ENCODE measurements around the gene AEBP1.
A peak's percentile ranks its signal among the peaks of the same experiment; 100 is the strongest.

Gene AEBP1

GRCh38 chr7:44103923-44104859, at the start of gene AEBP1:
TSS of gene AEBP1 (plus strand) at chr7:44104345. CDS start at chr7:44104666, 321 bp downstream.
- peak; percentile 12 for DNase-seq (ENCODE audit: low spot score)

GRCh38 chr7:44056681-44057080, 47.5 kb upstream of the AEBP1 start:
- no peak for DNase-seq (ENCODE audit: low spot score)

DNA sequence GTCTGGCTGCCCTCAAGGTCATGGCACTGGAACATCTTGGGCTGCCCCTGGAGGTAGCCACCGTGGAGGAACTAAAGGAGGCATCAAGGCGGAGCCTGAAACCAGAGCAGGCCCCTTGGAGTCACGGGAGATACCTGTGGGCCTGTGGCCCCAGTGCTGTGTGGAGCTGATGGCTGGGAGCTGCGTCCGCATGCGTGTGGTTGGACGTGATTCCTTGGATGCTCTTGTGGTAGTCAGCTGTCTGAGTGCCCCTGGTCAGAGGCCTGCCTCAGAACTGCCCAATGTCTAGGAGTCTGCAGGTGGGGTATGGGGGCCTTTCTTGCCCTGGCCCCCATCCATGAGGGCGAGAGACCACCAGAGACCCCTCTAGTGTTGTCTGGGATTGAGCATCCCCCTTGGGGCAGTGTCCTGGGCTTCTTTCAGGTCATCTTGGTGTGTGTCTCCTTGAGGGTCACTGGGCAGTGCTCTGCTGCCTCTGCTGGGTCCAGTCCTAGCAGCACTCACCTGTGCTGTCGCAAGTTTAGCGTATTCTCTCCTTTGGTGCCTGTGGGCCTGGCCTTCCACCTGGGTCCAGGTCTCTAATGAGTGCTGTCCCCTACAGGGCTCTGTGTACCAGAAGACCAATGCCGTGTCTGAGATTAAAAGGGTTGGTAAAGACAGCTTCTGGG, 46.8 kb upstream of the AEBP1 start:
- no peak for DNase-seq (ENCODE audit: low spot score)

DNA sequence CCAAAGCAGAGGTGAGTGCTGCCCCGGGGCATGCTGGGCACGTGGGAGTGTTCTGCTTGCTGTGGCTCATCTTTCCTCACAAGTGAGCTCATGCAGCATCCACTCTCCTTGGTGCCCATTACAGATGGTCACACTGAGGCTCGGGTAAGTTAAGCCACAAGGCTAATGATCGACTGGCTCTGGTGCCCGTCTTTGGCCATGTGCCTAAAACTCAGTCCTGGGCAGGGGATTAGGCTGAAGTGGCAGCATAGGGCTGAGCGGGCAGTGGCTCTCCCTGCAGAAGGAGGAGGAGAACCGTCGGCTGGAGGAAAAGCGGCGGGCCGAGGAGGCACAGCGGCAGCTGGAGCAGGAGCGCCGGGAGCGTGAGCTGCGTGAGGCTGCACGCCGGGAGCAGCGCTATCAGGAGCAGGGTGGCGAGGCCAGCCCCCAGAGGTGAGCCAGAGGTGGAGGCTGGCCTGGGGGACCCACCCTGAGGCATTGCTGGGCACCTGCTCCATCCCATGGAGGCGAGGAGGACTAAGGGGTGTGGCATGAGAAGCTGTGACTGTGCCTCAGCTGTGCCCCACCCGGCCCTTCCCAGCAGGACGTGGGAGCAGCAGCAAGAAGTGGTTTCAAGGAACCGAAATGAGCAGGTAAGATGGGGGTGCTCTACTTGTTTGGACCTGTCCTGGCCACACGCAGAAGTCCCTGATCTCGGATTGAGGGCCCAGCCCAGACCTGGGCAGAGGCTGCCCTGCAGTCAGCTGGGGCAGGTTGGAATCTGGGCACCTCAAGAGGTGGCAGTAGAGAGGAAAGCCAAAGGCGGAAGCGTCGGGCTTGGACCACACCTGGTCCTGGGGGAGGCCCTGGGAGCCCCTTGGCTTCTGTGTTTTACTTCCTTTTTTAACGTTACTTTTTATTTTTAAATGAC, 46.0 kb upstream of the AEBP1 start:
- no peak for DNase-seq (ENCODE audit: low spot score)

GRCh38 chr7:44058759-44059218, 45.4 kb upstream of the AEBP1 start:
- no peak for DNase-seq (ENCODE audit: low spot score)

GRCh38 chr7:44059219-44060090, 44.7 kb upstream of the AEBP1 start:
- DNase-seq (ENCODE audit: low spot score), result no peak

- DNase-seq (ENCODE audit: low spot score), result no peak
Measured at GRCh38 chr7:44060091-44060947, 43.8 kb upstream of the AEBP1 start.

DNA sequence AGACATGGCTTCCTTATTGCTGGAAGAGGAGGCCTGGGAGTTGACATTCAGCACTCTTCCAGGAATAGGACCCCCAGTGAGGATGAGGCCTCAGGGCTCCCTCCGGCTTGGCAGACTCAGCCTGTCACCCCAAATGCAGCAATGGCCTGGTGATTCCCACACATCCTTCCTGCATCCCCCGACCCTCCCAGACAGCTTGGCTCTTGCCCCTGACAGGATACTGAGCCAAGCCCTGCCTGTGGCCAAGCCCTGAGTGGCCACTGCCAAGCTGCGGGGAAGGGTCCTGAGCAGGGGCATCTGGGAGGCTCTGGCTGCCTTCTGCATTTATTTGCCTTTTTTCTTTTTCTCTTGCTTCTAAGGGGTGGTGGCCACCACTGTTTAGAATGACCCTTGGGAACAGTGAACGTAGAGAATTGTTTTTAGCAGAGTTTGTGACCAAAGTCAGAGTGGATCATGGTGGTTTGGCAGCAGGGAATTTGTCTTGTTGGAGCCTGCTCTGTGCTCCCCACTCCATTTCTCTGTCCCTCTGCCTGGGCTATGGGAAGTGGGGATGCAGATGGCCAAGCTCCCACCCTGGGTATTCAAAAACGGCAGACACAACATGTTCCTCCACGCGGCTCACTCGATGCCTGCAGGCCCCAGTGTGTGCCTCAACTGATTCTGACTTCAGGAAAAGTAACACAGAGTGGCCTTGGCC, 43.0 kb upstream of the AEBP1 start:
- DNase-seq (ENCODE audit: low spot score), result no peak

DNA sequence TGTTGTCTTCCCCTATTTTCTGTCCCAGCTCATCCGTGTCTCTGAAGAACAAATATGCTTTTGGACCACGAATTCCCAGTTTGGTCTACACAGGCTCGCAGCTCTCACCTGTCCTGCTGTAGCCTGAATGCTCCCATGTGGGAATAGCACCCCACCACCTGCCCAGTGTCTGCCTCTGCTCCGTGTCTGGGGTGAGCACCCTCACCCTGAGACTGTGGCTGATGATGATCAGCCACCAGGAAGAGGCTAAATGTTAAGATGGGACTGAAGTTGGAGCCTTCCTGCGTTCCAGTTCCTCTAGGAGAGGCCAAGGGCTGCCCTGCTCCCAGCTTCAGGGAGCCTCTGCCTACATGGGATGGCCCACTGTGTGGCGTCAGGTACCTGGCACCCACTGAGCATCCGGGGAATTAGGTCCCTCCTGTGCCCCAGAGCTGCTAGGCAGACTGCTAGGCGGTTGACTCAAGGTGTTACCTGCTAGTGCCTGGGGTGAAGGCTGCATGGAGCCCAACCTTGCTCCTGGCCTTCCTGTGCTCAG, 42.4 kb upstream of the AEBP1 start:
- no peak for DNase-seq (ENCODE audit: low spot score)

GRCh38 chr7:44062180-44062902, 41.8 kb upstream of the AEBP1 start:
- no peak for DNase-seq (ENCODE audit: low spot score)

DNA sequence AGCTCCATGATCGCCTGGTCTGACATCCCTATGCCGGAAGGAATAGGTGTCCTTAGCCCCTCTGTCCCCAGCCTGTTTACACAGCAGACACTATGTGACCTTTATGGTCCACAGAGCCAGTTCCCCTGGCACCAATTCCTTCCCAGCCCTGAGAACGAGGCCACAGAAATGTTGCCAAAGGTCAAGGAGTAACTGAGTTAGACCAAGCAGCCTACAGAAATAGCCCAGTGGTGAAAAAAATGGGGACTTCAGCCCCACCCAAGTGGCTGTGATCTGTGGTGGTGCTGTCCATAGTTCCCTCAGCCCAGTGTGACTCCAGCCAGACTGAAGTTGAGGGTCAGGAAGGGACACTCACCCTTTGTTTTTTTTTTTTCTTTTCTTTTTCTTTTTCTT, 41.2 kb upstream of the AEBP1 start:
- DNase-seq (ENCODE audit: low spot score), result no peak

- no peak for DNase-seq (ENCODE audit: low spot score)
Measured at GRCh38 chr7:44063547-44063893, 40.6 kb upstream of the AEBP1 start.

DNA sequence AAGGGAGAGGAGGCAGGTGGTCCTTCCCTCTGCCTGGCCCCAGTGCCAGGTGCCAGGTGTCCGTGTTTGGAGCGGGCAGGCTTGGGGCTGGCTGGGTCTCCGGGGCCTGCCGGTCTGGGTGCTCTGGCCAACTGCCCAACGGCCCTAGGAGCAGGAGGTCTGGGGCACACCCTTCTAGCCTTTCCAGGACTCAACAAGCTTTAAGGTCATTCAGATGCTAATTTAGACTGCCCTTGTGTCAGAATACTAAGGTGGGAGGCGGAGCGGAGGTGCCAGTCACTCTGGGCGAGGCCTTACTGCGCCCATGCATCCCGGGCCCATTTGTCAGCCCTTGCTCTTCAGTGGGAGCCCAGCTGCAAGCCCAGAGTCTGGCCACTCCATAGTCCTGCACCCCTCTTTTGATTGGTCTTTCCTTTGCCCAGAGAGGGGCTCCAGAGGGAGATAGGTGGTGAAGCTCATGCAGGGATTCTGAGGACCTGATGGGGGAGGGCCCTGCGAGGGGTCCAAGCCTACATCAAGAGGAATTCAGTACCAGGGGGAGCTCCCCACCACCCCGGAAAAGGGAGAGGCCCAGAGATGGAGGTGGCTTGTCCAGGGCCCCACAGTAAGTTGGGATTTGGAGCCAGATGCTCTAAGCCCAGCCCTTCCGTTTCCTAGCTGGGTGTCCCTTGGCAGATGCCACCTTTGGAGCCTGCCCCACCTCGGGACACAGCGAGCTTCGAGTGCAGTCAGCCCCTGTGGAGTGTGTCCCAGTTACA, 40.1 kb upstream of the AEBP1 start:
- no peak for DNase-seq (ENCODE audit: low spot score)

DNA sequence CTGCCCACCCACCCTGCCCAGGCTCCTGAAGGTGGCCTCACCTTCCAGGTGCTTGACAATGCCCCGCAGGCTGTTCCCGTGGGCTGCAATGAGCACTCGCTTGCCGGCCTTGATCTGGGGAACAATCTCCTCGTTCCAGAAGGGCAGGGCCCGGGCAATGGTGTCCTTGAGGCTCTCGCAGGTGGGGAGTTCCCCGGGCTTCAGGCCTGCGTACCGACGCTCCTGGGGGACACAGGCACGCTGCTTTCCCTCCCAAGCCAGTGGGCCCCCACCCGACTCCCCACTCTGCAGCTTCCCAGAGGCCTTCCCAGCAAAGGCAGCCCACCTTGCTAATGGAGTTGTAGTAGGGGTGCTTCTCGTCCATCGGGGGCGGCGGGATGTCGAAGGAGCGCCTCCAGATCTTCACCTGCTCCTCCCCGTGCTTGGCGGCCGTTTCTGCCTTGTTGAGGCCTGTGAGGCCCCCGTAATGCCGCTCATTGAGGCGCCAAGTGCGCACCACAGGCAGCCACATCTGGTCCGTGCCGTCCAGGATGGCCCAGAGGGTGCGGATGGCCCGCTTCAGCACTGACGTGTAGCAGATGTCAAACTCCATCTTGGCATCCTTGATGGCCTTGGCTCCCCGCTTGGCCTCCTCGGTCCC, 39.2 kb upstream of the AEBP1 start:
- no peak for DNase-seq (ENCODE audit: low spot score)

GRCh38 chr7:44065431-44066110, 38.6 kb upstream of the AEBP1 start, which contains the start of gene PGAM2:
TSS of gene PGAM2 (minus strand) at chr7:44065567. CDS start at chr7:44065529, 38 bp downstream.
- no peak for DNase-seq (ENCODE audit: low spot score)

GRCh38 chr7:44066111-44066460, 38.1 kb upstream of the AEBP1 start:
- DNase-seq (ENCODE audit: low spot score), result no peak

Data from kidney tubule cell (primary cell).